GM18505 (cell line): ENCODE results near the gene MBP.

ENCODE experiments used
- ATAC-seq: cut with Tn5 transposase; IDR thresholded peaks from one replicate; pipeline ENCODE4 v1.9.1; 2021; ENCODE audit not compliant: unreplicated experiment
- POLR2A ChIP-seq: IDR thresholded peaks from 4 replicates; pipeline ENCODE4 v1.6.1; 2011; ENCODE audit warnings: borderline replicate concordance; ENCODE audit not compliant: insufficient read depth, insufficient read length; ENCODE audit errors: extremely low read depth

The MBP gene

GRCh38 chr18:77132369-77133050, at the start of gene MBP:
Gene MBP (minus strand): TSS chr18:77132783. CDS start chr18:77105261, 27,522 bp downstream.
- TF ChIP-seq POLR2A, result peak; percentile 84
- peak; percentile 60 for ATAC-seq

GRCh38 chr18:77181950-77182707, 49.5 kb upstream of the MBP start:
- ATAC-seq, result no peak
- TF ChIP-seq POLR2A, result no peak

GRCh38 chr18:77178559-77178958, 46.0 kb upstream of the MBP start:
- TF ChIP-seq POLR2A, result no peak
- no peak for ATAC-seq

GRCh38 chr18:77177009-77177408, 44.4 kb upstream of the MBP start:
- no peak for ATAC-seq
- TF ChIP-seq POLR2A, result no peak

- ATAC-seq, result no peak
- TF ChIP-seq POLR2A, result no peak
Measured at GRCh38 chr18:77173275-77174030, 40.9 kb upstream of the MBP start.

GRCh38 chr18:77170890-77171410, 38.4 kb upstream of the MBP start:
- no peak for TF ChIP-seq POLR2A
- no peak for ATAC-seq

GRCh38 chr18:77168811-77169311, 36.3 kb upstream of the MBP start:
- no peak for TF ChIP-seq POLR2A
- no peak for ATAC-seq

- ATAC-seq, result no peak
- TF ChIP-seq POLR2A, result no peak
Measured at GRCh38 chr18:77167251-77167650, 34.7 kb upstream of the MBP start.

GRCh38 chr18:77166523-77166922, 33.9 kb upstream of the MBP start:
- no peak for ATAC-seq

GRCh38 chr18:77165503-77166188, 33.1 kb upstream of the MBP start:
- TF ChIP-seq POLR2A, result no peak
- ATAC-seq, result no peak

More at GRCh38 chr18:77166523-77166922, 33.9 kb upstream of the MBP start:
- TF ChIP-seq POLR2A, result no peak

- no peak for ATAC-seq
- no peak for TF ChIP-seq POLR2A
Measured at GRCh38 chr18:77164763-77165485, 32.3 kb upstream of the MBP start.

- TF ChIP-seq POLR2A, result no peak
Measured at GRCh38 chr18:77164026-77164425, 31.4 kb upstream of the MBP start.

GRCh38 chr18:77162580-77162979, 30.0 kb upstream of the MBP start:
- TF ChIP-seq POLR2A, result no peak
- no peak for ATAC-seq

More at GRCh38 chr18:77164026-77164425, 31.4 kb upstream of the MBP start:
- no peak for ATAC-seq

- no peak for ATAC-seq
- no peak for TF ChIP-seq POLR2A
Measured at GRCh38 chr18:77161961-77162360, 29.4 kb upstream of the MBP start.
